Measurements from ENCODE around the gene POMP.
A peak's percentile ranks its signal among the peaks of the same experiment; 100 is the strongest.

The POMP gene

GRCh38 chr13:28697441-28697840 is 38.5 kb downstream of the POMP start:
- peaks cover 10% of the 10 kb centered on the region for H3K4me1 ChIP-seq (ENCODE audit: control insufficient read depth, insufficient read depth, low read length, poor library complexity, severe bottlenecking)
- peaks cover 13% of the 10 kb centered on the region for H3K36me3 ChIP-seq (ENCODE audit: control insufficient read depth, insufficient read depth, low read length)
- no peaks in the 10 kb centered on the region for H3K9me3 ChIP-seq (ENCODE audit: control insufficient read depth, low read length)
- WGBS, 2 experiments (ENCODE audit: insufficient coverage in 2 of 2): no CpG with 5 or more reads among the region's 1 CpG
- H3K4me3 ChIP-seq (ENCODE audit: extremely low read depth, insufficient read depth, low read length, poor library complexity, severe bottlenecking): no peak overlapping the region
- no peak overlapping the region for H3K27ac ChIP-seq (ENCODE audit: low read depth, low read length, severe bottlenecking)

- no peak overlapping the region for H3K4me3 ChIP-seq (ENCODE audit: extremely low read depth, insufficient read depth, low read length, poor library complexity, severe bottlenecking)
- H3K36me3 ChIP-seq (ENCODE audit: control insufficient read depth, insufficient read depth, low read length): peaks cover 13% of the 10 kb centered on the region
- no CpG with 5 or more reads among the region's 1 CpG for WGBS, 2 experiments (ENCODE audit: insufficient coverage in 2 of 2)
Observed at GRCh38 chr13:28699246-28699645, 40.3 kb downstream of the POMP start.

GRCh38 chr13:28704282-28704681 is 45.4 kb downstream of the POMP start:
- Histone ChIP-seq H3K27ac (ENCODE audit: low read depth, low read length, severe bottlenecking) (no peak overlapping the region), H3K4me1 (ENCODE audit: control insufficient read depth, insufficient read depth, low read length, poor library complexity, severe bottlenecking) (no peaks in the 10 kb centered on the region), H3K36me3 (ENCODE audit: control insufficient read depth, insufficient read depth, low read length) (peaks cover 10% of the 10 kb centered on the region), H3K4me3 (ENCODE audit: extremely low read depth, insufficient read depth, low read length, poor library complexity, severe bottlenecking) (no peak overlapping the region), H3K9me3 (ENCODE audit: control insufficient read depth, low read length) (no peaks in the 10 kb centered on the region)

More at GRCh38 chr13:28699246-28699645, 40.3 kb downstream of the POMP start:
- Histone ChIP-seq H3K4me1 (ENCODE audit: control insufficient read depth, insufficient read depth, low read length, poor library complexity, severe bottlenecking) (no peaks in the 10 kb centered on the region), H3K27ac (ENCODE audit: low read depth, low read length, severe bottlenecking) (no peak overlapping the region), H3K9me3 (ENCODE audit: control insufficient read depth, low read length) (no peaks in the 10 kb centered on the region)

GRCh38 chr13:28704919-28705318 is 46.0 kb downstream of the POMP start:
- H3K4me1 ChIP-seq (ENCODE audit: control insufficient read depth, insufficient read depth, low read length, poor library complexity, severe bottlenecking): no peaks in the 10 kb centered on the region
- H3K9me3 ChIP-seq (ENCODE audit: control insufficient read depth, low read length): no peaks in the 10 kb centered on the region
- peaks cover 9% of the 10 kb centered on the region for H3K36me3 ChIP-seq (ENCODE audit: control insufficient read depth, insufficient read depth, low read length)
- no peak overlapping the region for H3K4me3 ChIP-seq (ENCODE audit: extremely low read depth, insufficient read depth, low read length, poor library complexity, severe bottlenecking)
- no peak overlapping the region for H3K27ac ChIP-seq (ENCODE audit: low read depth, low read length, severe bottlenecking)

GRCh38 chr13:28705461-28706083 is 46.6 kb downstream of the POMP start:
- Histone ChIP-seq H3K4me1 (ENCODE audit: control insufficient read depth, insufficient read depth, low read length, poor library complexity, severe bottlenecking) (no peaks in the 10 kb centered on the region), H3K4me3 (ENCODE audit: extremely low read depth, insufficient read depth, low read length, poor library complexity, severe bottlenecking) (no peak overlapping the region), H3K36me3 (ENCODE audit: control insufficient read depth, insufficient read depth, low read length) (peaks cover 5% of the 10 kb centered on the region), H3K9me3 (ENCODE audit: control insufficient read depth, low read length) (no peaks in the 10 kb centered on the region), H3K27ac (ENCODE audit: low read depth, low read length, severe bottlenecking) (no peak overlapping the region)
- 96% methylated on average over 4 of the region's 5 CpGs; no CpG with 5 or more reads in 1 of the 2 experiments for WGBS, 2 experiments (ENCODE audit: insufficient coverage in 2 of 2)

- Histone ChIP-seq H3K9me3 (ENCODE audit: control insufficient read depth, low read length) (no peaks in the 10 kb centered on the region), H3K36me3 (ENCODE audit: control insufficient read depth, insufficient read depth, low read length) (no peaks in the 10 kb centered on the region), H3K4me1 (ENCODE audit: control insufficient read depth, insufficient read depth, low read length, poor library complexity, severe bottlenecking) (no peaks in the 10 kb centered on the region), H3K27ac (ENCODE audit: low read depth, low read length, severe bottlenecking) (no peak overlapping the region), H3K4me3 (ENCODE audit: extremely low read depth, insufficient read depth, low read length, poor library complexity, severe bottlenecking) (no peak overlapping the region)
- 72 to 90% methylated on average over 2 to 4 of the region's 5 CpGs for WGBS, 2 experiments (ENCODE audit: insufficient coverage in 2 of 2)
Observed at GRCh38 chr13:28707629-28708427, 48.9 kb downstream of the POMP start.

GRCh38 chr13:28710161-28710560 is 51.2 kb downstream of the POMP start:
- WGBS, 2 experiments (ENCODE audit: insufficient coverage in 2 of 2): 100% methylated on average over 2 of the region's 4 CpGs; no CpG with 5 or more reads in 1 of the 2 experiments
- Histone ChIP-seq H3K4me3 (ENCODE audit: extremely low read depth, insufficient read depth, low read length, poor library complexity, severe bottlenecking) (no peak overlapping the region), H3K27ac (ENCODE audit: low read depth, low read length, severe bottlenecking) (no peak overlapping the region), H3K36me3 (ENCODE audit: control insufficient read depth, insufficient read depth, low read length) (no peaks in the 10 kb centered on the region), H3K4me1 (ENCODE audit: control insufficient read depth, insufficient read depth, low read length, poor library complexity, severe bottlenecking) (no peaks in the 10 kb centered on the region), H3K9me3 (ENCODE audit: control insufficient read depth, low read length) (no peaks in the 10 kb centered on the region)

GRCh38 chr13:28714651-28715050 is 55.7 kb downstream of the POMP start:
- no peak overlapping the region for H3K4me3 ChIP-seq (ENCODE audit: extremely low read depth, insufficient read depth, low read length, poor library complexity, severe bottlenecking)
- 100% methylated on average over 1 of the region's 1 CpG for WGBS, 2 experiments (ENCODE audit: insufficient coverage in 2 of 2)
- no peaks in the 10 kb centered on the region for H3K9me3 ChIP-seq (ENCODE audit: control insufficient read depth, low read length)
- no peak overlapping the region for H3K27ac ChIP-seq (ENCODE audit: low read depth, low read length, severe bottlenecking)
- H3K36me3 ChIP-seq (ENCODE audit: control insufficient read depth, insufficient read depth, low read length): no peaks in the 10 kb centered on the region
- peaks cover 21% of the 10 kb centered on the region for H3K4me1 ChIP-seq (ENCODE audit: control insufficient read depth, insufficient read depth, low read length, poor library complexity, severe bottlenecking)

- H3K9me3 ChIP-seq (ENCODE audit: control insufficient read depth, low read length): no peaks in the 10 kb centered on the region
- H3K4me1 ChIP-seq (ENCODE audit: control insufficient read depth, insufficient read depth, low read length, poor library complexity, severe bottlenecking): peaks cover 21% of the 10 kb centered on the region
- H3K27ac ChIP-seq (ENCODE audit: low read depth, low read length, severe bottlenecking): peak overlapping the region; percentile 81
- WGBS, 2 experiments (ENCODE audit: insufficient coverage in 2 of 2): 37 to 46% methylated on average over 5 to 6 of the region's 8 CpGs
- H3K36me3 ChIP-seq (ENCODE audit: control insufficient read depth, insufficient read depth, low read length): no peaks in the 10 kb centered on the region
- H3K4me3 ChIP-seq (ENCODE audit: extremely low read depth, insufficient read depth, low read length, poor library complexity, severe bottlenecking): peak overlapping the region; percentile 8
Observed at GRCh38 chr13:28716511-28716910, 57.6 kb downstream of the POMP start.

GRCh38 chr13:28717170-28717569 is 58.2 kb downstream of the POMP start:
- 58 to 91% methylated on average over 1 to 3 of the region's 3 CpGs for WGBS, 2 experiments (ENCODE audit: insufficient coverage in 2 of 2)
- no peaks in the 10 kb centered on the region for H3K36me3 ChIP-seq (ENCODE audit: control insufficient read depth, insufficient read depth, low read length)
- peak overlapping the region; percentile 81 for H3K27ac ChIP-seq (ENCODE audit: low read depth, low read length, severe bottlenecking)
- peak overlapping the region; percentile 63 for H3K4me3 ChIP-seq (ENCODE audit: extremely low read depth, insufficient read depth, low read length, poor library complexity, severe bottlenecking)
- H3K4me1 ChIP-seq (ENCODE audit: control insufficient read depth, insufficient read depth, low read length, poor library complexity, severe bottlenecking): peaks cover 21% of the 10 kb centered on the region
- no peaks in the 10 kb centered on the region for H3K9me3 ChIP-seq (ENCODE audit: control insufficient read depth, low read length)

- 0 to 11% methylated on average over 3 to 4 of the region's 10 CpGs for WGBS, 2 experiments (ENCODE audit: insufficient coverage in 2 of 2)
- Histone ChIP-seq H3K27ac (ENCODE audit: low read depth, low read length, severe bottlenecking) (no peak overlapping the region), H3K4me1 (ENCODE audit: control insufficient read depth, insufficient read depth, low read length, poor library complexity, severe bottlenecking) (peaks cover 21% of the 10 kb centered on the region), H3K9me3 (ENCODE audit: control insufficient read depth, low read length) (no peaks in the 10 kb centered on the region), H3K4me3 (ENCODE audit: extremely low read depth, insufficient read depth, low read length, poor library complexity, severe bottlenecking) (peak overlapping the region; percentile 63), H3K36me3 (ENCODE audit: control insufficient read depth, insufficient read depth, low read length) (no peaks in the 10 kb centered on the region)
Observed at GRCh38 chr13:28718196-28718542, 59.2 kb downstream of the POMP start.
